ENCODE measurements around the gene DNPEP. TPM values are rescaled to one million over a fixed set of nuclear protein-coding genes. Genes with fewer than 3 reads are reported as not detected.
A peak's percentile ranks its signal among the peaks of the same experiment; 100 is the strongest.

Gene DNPEP
- total and polyA plus RNA-seq, 2 donors from 2014 or later = 53.3 to 71.0 TPM

GRCh38 chr2:219419012-219419324, 31.3 kb upstream of the DNPEP start:
- intact Hi-C loops (cut with DNase I) = no loop called here
- H3K36me3 ChIP-seq (ENCODE audit: control insufficient read depth in 2 of 3, insufficient read depth in 3 of 3, low read length in 3 of 3) = no peaks in the 10 kb centered on the region

GRCh38 chr2:219418155-219419011, 30.7 kb upstream of the DNPEP start, which contains the start of gene DES:
Gene DES, plus strand, starts transcription at chr2:219418377. Its CDS starts 86 bp downstream, at chr2:219418463.
- intact Hi-C loops (cut with DNase I) = no loop called here
- FAIRE-seq (no peak), DNase-seq (peak; percentile 69 to 82 (median 72))
- Histone ChIP-seq H3K27me3 (ENCODE audit: control insufficient read depth, insufficient read depth, low read length) (no peaks in the 10 kb centered on the region), H3K36me3 (ENCODE audit: control insufficient read depth in 2 of 3, insufficient read depth in 3 of 3, low read length in 3 of 3) (no peaks in the 10 kb centered on the region), H3K4me1 (ENCODE audit: control insufficient read depth in 2 of 3, insufficient read depth in 2 of 3, low read depth in 1 of 3, low read length in 3 of 3) (no peaks in the 10 kb centered on the region), H3K9ac (ENCODE audit: low read length in 3 of 3) (no peak within 1 kb of the TSS), H3K9me3 (ENCODE audit: control insufficient read depth in 2 of 3, insufficient read depth in 1 of 3, low read length in 3 of 3) (no peaks in the 10 kb centered on the region), H3K4me3 (ENCODE audit: low read length in 3 of 3) (no peak within 1 kb of the TSS), H3K27ac (ENCODE audit: low read depth in 2 of 2, low read length in 2 of 2) (no peak within 1 kb of the TSS)
- no peak for TF ChIP-seq CTCF (IDR thresholded peaks at IDR 0.05; ENCODE audit: borderline replicate concordance, extremely low read depth, insufficient read depth)

More at GRCh38 chr2:219419012-219419324, 31.3 kb upstream of the DNPEP start:
- Histone ChIP-seq H3K4me3 (ENCODE audit: low read length in 3 of 3) (no peak overlapping the region), H3K9me3 (ENCODE audit: control insufficient read depth in 2 of 3, insufficient read depth in 1 of 3, low read length in 3 of 3) (no peaks in the 10 kb centered on the region), H3K27me3 (ENCODE audit: control insufficient read depth, insufficient read depth, low read length) (no peaks in the 10 kb centered on the region), H3K9ac (ENCODE audit: low read length in 3 of 3) (no peak overlapping the region), H3K4me1 (ENCODE audit: control insufficient read depth in 2 of 3, insufficient read depth in 2 of 3, low read depth in 1 of 3, low read length in 3 of 3) (no peaks in the 10 kb centered on the region), H3K27ac (ENCODE audit: low read depth in 2 of 2, low read length in 2 of 2) (no peak overlapping the region)
- DNase-seq (no peak), FAIRE-seq (no peak)
- no peak for TF ChIP-seq CTCF (IDR thresholded peaks at IDR 0.05; ENCODE audit: borderline replicate concordance, extremely low read depth, insufficient read depth)

- no peak overlapping the region for H3K9ac ChIP-seq (ENCODE audit: low read length in 3 of 3)
- DNase-seq (peak in 1 of 5 donors; percentile 57), FAIRE-seq (no peak)
- intact Hi-C loops (cut with DNase I) = no loop called here
- no peak overlapping the region for H3K27ac ChIP-seq (ENCODE audit: low read depth in 2 of 2, low read length in 2 of 2)
- TF ChIP-seq CTCF (IDR thresholded peaks at IDR 0.05; ENCODE audit: borderline replicate concordance, extremely low read depth, insufficient read depth) = no peak
- no peak overlapping the region for H3K4me3 ChIP-seq (ENCODE audit: low read length in 3 of 3)
- no peaks in the 10 kb centered on the region for H3K36me3 ChIP-seq (ENCODE audit: control insufficient read depth in 2 of 3, insufficient read depth in 3 of 3, low read length in 3 of 3)
- peaks cover 0 to 2% (median 0%) of the 10 kb centered on the region in 3 donors for H3K9me3 ChIP-seq (ENCODE audit: control insufficient read depth in 2 of 3, insufficient read depth in 1 of 3, low read length in 3 of 3)
- H3K27me3 ChIP-seq (ENCODE audit: control insufficient read depth, insufficient read depth, low read length) = no peaks in the 10 kb centered on the region
- no peaks in the 10 kb centered on the region for H3K4me1 ChIP-seq (ENCODE audit: control insufficient read depth in 2 of 3, insufficient read depth in 2 of 3, low read depth in 1 of 3, low read length in 3 of 3)
Measured at GRCh38 chr2:219417374-219417773, 29.7 kb upstream of the DNPEP start.

All from kidney (tissue), 14 donors.